A549 (cell line): ENCODE data around the gene CDC45. TPM values are rescaled to one million over a fixed set of nuclear protein-coding genes. Genes with fewer than 3 reads are reported as not detected.

Experiments used
- ATAC-seq, 2 experiments: fragments of 200-7000 bp in 1 of 2; fragments of >200 bp in 1 of 2; cut with Nextera tagmentation in 1 of 2; cut with Tn5 transposase in 1 of 2; 3 replicates each; pipeline versions ENCODE4 v1.8.0 to v1.9.1; 2018 to 2020; ENCODE audit warnings: mild to moderate bottlenecking in 1 of 2, moderate library complexity in 1 of 2
- CTCF ChIA-PET: fragments of 300-600 bp; sonication (Branson Sonifier 250); formaldehyde crosslinking; extraction: SDS; loops from one replicate; lab custom pipeline; 2021; ENCODE audit warnings: antibody characterized with exemption, inconsistent platforms; lab: Yijun Ruan, JAX
- POLR2A ChIA-PET: fragments of 350-600 bp; formaldehyde crosslinking; extraction: SDS; loops from one replicate; lab custom pipeline; 2021; ENCODE audit warnings: antibody characterized with exemption, inconsistent platforms; lab: Yijun Ruan, JAX
- DNase-seq, 2 experiments: peaks; one replicate each; pipeline versions ENCODE4 v3.0.0 to v3.0.0-alpha.2; 2011 to 2016; ENCODE audit warnings: low read depth in 1 of 2, low spot score in 1 of 2
- FAIRE-seq: peaks from 2 replicates; lab custom pipeline; 2011; peaks lifted over from hg19 to GRCh38; lab: Jason Lieb, UNC
- H3K27ac ChIP-seq, 2 experiments: fragments of >200 bp; sonication (Bioruptor Twin); formaldehyde crosslinking; 3 replicates each; pipeline ENCODE4 v1.5.1; 2016 to 2017
- H3K4me1 ChIP-seq: fragments of >200 bp; sonication (Bioruptor Twin); formaldehyde crosslinking; 3 replicates; pipeline ENCODE4 v1.6.1; 2016
- H3K4me2 ChIP-seq: fragments of >200 bp; sonication (Bioruptor Twin); formaldehyde crosslinking; 3 replicates; pipeline ENCODE4 v1.6.1; 2016
- H3K4me3 ChIP-seq: fragments of >200 bp; sonication (Bioruptor Twin); formaldehyde crosslinking; 3 replicates; pipeline ENCODE4 v1.5.1; 2016
- H3K9me3 ChIP-seq: fragments of >200 bp; sonication (Bioruptor Twin); formaldehyde crosslinking; 3 replicates; pipeline ENCODE4 v1.6.1; 2016
- BCL3 ChIP-seq: fragments of >200 bp; sonication (Bioruptor Twin); formaldehyde crosslinking; IDR thresholded peaks from 3 replicates; pipeline ENCODE4 v1.6.1; 2016
- FOSL2 ChIP-seq, 2 experiments: fragments of 450-650 bp in 1 of 2; fragments of >200 bp in 1 of 2; sonication (Bioruptor Twin) in 1 of 2; formaldehyde crosslinking; IDR thresholded peaks; 2 replicates each; pipeline versions ENCODE4 v1.5.0 to v1.6.1; 2016 to 2020; ENCODE audit warnings: mild to moderate bottlenecking in 1 of 2, moderate library complexity in 1 of 2
- HEYL ChIP-seq: fragments of 250-450 bp; sonication (Bioruptor Pico); IDR thresholded peaks from 2 replicates; pipeline ENCODE4 v1.8.0; 2021; ENCODE audit warnings: mild to moderate bottlenecking, moderate library complexity
- HOXA7 ChIP-seq: fragments of 250-450 bp; sonication (Bioruptor Pico); IDR thresholded peaks from 2 replicates; pipeline ENCODE4 v1.5.0; 2020; ENCODE audit warnings: mild to moderate bottlenecking, moderate library complexity
- JUN ChIP-seq, 2 experiments: fragments of >200 bp; sonication (Bioruptor Twin); formaldehyde crosslinking; IDR thresholded peaks; 2 replicates in 1 of 2; 3 replicates in 1 of 2; pipeline ENCODE4 v1.6.1; 2016 to 2017
- JUNB ChIP-seq: fragments of >200 bp; sonication (Bioruptor Twin); formaldehyde crosslinking; IDR thresholded peaks from 2 replicates; pipeline ENCODE4 v1.6.1; 2016
- POLR2AphosphoS2 ChIP-seq: conservative IDR thresholded peaks from 2 replicates; pipeline ENCODE4 v1.6.1; 2012; ENCODE audit warnings: low read length, improper control_type of control experiment, inconsistent platforms
- RAD21 ChIP-seq, 2 experiments: fragments of >200 bp in 1 of 2; sonication (Bioruptor Twin) in 1 of 2; formaldehyde crosslinking in 1 of 2; IDR thresholded peaks in 1 of 2; conservative IDR thresholded peaks in 1 of 2; 2 replicates in 1 of 2; 3 replicates in 1 of 2; pipeline ENCODE4 v1.6.1; 2012 to 2018; ENCODE audit warnings: inconsistent platforms in 1 of 2
- RARB ChIP-seq: fragments of 250-450 bp; sonication (Bioruptor Pico); IDR thresholded peaks from 2 replicates; pipeline ENCODE4 v1.8.0; 2021; ENCODE audit warnings: mild to moderate bottlenecking, moderate library complexity
- REST ChIP-seq: fragments of 200-600 bp; sonication (generic); IDR thresholded peaks from 2 replicates; pipeline ENCODE4 v1.6.1; 2016; ENCODE audit warnings: antibody characterized with exemption, mild to moderate bottlenecking, moderate library complexity
- RFX5 ChIP-seq: fragments of 450-650 bp; IDR thresholded peaks from 2 replicates; pipeline ENCODE4 v1.7.1; 2014; ENCODE audit warnings: antibody characterized with exemption, mild to moderate bottlenecking, moderate library complexity
- TFCP2L1 ChIP-seq: fragments of 250-450 bp; sonication (Bioruptor Pico); IDR thresholded peaks from 2 replicates; pipeline ENCODE4 v1.5.0; 2021; ENCODE audit warnings: mild to moderate bottlenecking
- WGBS: methylation state at CpG from one replicate; pipeline ENCODE4 v1.1.6; 2017; ENCODE audit errors: missing lambda C conversion rate; 5-methylcytosine and 5-hydroxymethylcytosine counted together
- polyA plus RNA-seq, 4 experiments: library from polyadenylated mRNA; depleted of rRNA in 3 of 4; stranded (reverse); fragments of >200 nt; fragmentation: RNase III in 1 of 4; extraction: RNeasy Plus Mini Kit Qiagen cat#74134 plus additional on column Dnase treatment in 1 of 4; gene quantifications; 2 replicates in 3 of 4; 3 replicates in 1 of 4; pipeline ENCODE4 v1.2.3, GENCODE V29; 2011 to 2017
- TF ChIP-seq, protein P1 (sequence below): fragments of 250-450 bp; sonication (Bioruptor Pico); IDR thresholded peaks from 2 replicates; pipeline ENCODE4 v1.5.0; 2020; ENCODE audit warnings: low read depth, mild to moderate bottlenecking, moderate library complexity

Gene CDC45
- polyA plus RNA-seq, 2 of the 4 experiments (the other 2 are of a cell fraction), result 47.2 to 51.6 TPM

DNA sequence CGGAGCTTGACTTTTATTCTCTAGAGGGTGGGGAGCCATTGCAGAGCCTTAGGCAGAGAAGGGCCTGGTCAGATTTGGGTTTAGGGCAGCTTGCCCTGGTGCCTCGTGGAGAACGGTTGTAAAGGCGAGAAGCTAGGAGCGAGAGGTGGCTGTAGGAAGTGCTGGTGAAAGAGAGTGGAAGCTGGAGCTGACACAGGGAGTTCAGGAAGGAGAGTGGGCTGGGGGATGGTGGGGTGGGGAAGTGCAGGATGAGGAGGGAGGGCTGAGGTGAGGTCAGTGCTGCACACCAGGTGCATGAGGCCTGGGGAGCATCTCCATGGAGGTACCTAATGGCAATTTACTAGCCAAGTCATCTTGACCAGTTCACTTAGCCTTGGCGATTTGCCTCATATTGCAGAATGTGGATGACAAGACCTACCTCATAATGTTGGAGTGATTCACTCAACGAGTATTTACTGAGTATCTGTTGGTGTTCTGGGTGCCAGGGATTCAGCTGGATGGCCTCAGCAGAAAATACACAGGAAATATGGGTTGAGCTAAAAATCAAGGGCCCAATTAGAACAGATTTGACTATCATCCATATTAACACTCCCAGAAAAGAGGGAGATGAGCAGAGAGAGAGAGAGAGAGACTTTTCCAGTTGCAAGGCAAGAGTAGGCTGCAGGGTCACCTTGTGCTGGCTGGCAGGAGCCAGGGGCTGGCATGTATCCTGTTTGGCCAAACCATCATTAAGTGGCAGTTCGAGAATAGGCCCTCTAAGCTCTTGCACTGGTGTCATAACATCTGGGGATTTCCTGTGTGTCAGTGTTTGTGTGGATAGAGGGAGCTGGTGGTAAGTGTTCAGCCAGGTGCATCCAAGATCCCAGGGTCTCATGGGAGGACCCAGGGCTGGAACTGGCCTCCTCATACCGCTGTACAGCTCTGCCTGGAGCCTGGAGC, 88.9 kb downstream of the CDC45 start (continued):
- TF ChIP-seq REST, result no peak
- TF ChIP-seq HEYL (CRISPR knock-in tag), result no peak
- TF ChIP-seq FOSL2 (IDR thresholded peaks at IDR 0.05), result no peak
- no peak for TF ChIP-seq FOSL2 (CRISPR knock-in tag; IDR thresholded peaks at IDR 0.05)

GRCh38 chr22:19569276-19569640, 89.5 kb downstream of the CDC45 start:
- no peak for FAIRE-seq
- Histone ChIP-seq H3K4me2 (peak overlapping the region; percentile 28; the same call in 1 of the 3 replicates), H3K9me3 (no peaks in the 10 kb centered on the region), H3K27ac (no peak overlapping the region), H3K4me3 (no peak overlapping the region), H3K4me1 (peaks cover 8% of the 10 kb centered on the region; the same call in 2 of the 3 replicates)
- no peak for DNase-seq
- ChIA-PET POLR2A (interaction anchor here (0.7 kb wide), 1 partner anchor 30 kb away, joined by 3 read pairs; no protein-coding TSS in a partner anchor), CTCF (interaction anchor here (0.9 to 1.2 kb wide), 3 partner anchors 60 to 63 kb away, joined by 3 read pairs; no protein-coding TSS in a partner anchor)
- no peak for ATAC-seq
- TF ChIP-seq RAD21 (conservative IDR thresholded peaks at IDR 0.05 in 1 of 2, IDR thresholded peaks at IDR 0.05 in 1 of 2) (no peak), JUN (IDR thresholded peaks at IDR 0.05) (no peak), POLR2AphosphoS2 (no peak), TFCP2L1 (CRISPR knock-in tag) (no peak), BCL3 (no peak)
- TF ChIP-seq, protein P1, sequence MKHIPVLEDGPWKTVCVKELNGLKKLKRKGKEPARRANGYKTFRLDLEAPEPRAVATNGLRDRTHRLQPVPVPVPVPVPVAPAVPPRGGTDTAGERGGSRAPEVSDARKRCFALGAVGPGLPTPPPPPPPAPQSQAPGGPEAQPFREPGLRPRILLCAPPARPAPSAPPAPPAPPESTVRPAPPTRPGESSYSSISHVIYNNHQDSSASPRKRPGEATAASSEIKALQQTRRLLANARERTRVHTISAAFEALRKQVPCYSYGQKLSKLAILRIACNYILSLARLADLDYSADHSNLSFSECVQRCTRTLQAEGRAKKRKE (CRISPR knock-in tag), result no peak
- WGBS, result 63% methylated on average over 1 of the region's 1 CpG

GRCh38 chr22:19569976-19570375, 90.3 kb downstream of the CDC45 start:
- FAIRE-seq (no peak), ATAC-seq (no peak), DNase-seq (no peak)
- ChIA-PET CTCF (interaction anchor here (0.9 kb wide), 1 partner anchor 60 kb away, joined by 3 read pairs; no protein-coding TSS in a partner anchor), POLR2A (no interaction called here)
- Histone ChIP-seq H3K4me3 (no peak overlapping the region), H3K4me1 (peaks cover 8% of the 10 kb centered on the region; the same call in 2 of the 3 replicates), H3K9me3 (no peaks in the 10 kb centered on the region), H3K4me2 (no peak overlapping the region), H3K27ac (no peak overlapping the region)
- 54% methylated on average over 2 of the region's 2 CpGs for WGBS
- TF ChIP-seq RAD21 (conservative IDR thresholded peaks at IDR 0.05 in 1 of 2, IDR thresholded peaks at IDR 0.05 in 1 of 2) (no peak), HOXA7 (CRISPR knock-in tag) (no peak), JUNB (no peak), RFX5 (no peak), RARB (CRISPR knock-in tag) (no peak)

Other genes with a start within 250 kb of the CDC45 start
- 8.6 and 13.0 TPM in 2 replicates for gene CLTCL1, start 188.2 kb upstream of the CDC45 start, polyA plus RNA-seq (2011; rRNA removed)
- 10.6 to 12.0 TPM (median 11.6 TPM) in 3 replicates for gene CLTCL1, start 188.2 kb upstream of the CDC45 start, polyA plus RNA-seq (2017; fragmentation: RNase III; extraction: RNeasy Plus Mini Kit Qiagen cat#74134 plus additional on column Dnase treatment)
- gene HIRA, start 48.2 kb upstream of the CDC45 start, polyA plus RNA-seq (2011; rRNA removed), result 12.3 and 14.4 TPM in 2 replicates
- 15.9 to 16.6 TPM (median 15.9 TPM) in 3 replicates for gene HIRA, start 48.2 kb upstream of the CDC45 start, polyA plus RNA-seq (2017; fragmentation: RNase III; extraction: RNeasy Plus Mini Kit Qiagen cat#74134 plus additional on column Dnase treatment)
- gene MRPL40, start 47.4 kb upstream of the CDC45 start, polyA plus RNA-seq (2011; rRNA removed), result 43.3 and 45.7 TPM in 2 replicates
- gene MRPL40, start 47.4 kb upstream of the CDC45 start, polyA plus RNA-seq (2017; fragmentation: RNase III; extraction: RNeasy Plus Mini Kit Qiagen cat#74134 plus additional on column Dnase treatment), result 32.1 to 35.1 TPM (median 34.0 TPM) in 3 replicates
- 19.5 and 20.7 TPM in 2 replicates for gene C22orf39, start 32.2 kb upstream of the CDC45 start, polyA plus RNA-seq (2011; rRNA removed)
- gene C22orf39, start 32.2 kb upstream of the CDC45 start, polyA plus RNA-seq (2017; fragmentation: RNase III; extraction: RNeasy Plus Mini Kit Qiagen cat#74134 plus additional on column Dnase treatment), result 19.4 to 20.2 TPM (median 19.5 TPM) in 3 replicates
- gene UFD1, start 727 bp upstream of the CDC45 start, polyA plus RNA-seq (2011; rRNA removed), result 96.1 and 117 TPM in 2 replicates
- 94.4 to 109 TPM (median 95.4 TPM) in 3 replicates for gene UFD1, start 727 bp upstream of the CDC45 start, polyA plus RNA-seq (2017; fragmentation: RNase III; extraction: RNeasy Plus Mini Kit Qiagen cat#74134 plus additional on column Dnase treatment)
- not detected in 2 replicates for gene CLDN5, start 44.5 kb downstream of the CDC45 start, polyA plus RNA-seq (2011; rRNA removed)
- not detected in 3 replicates for gene CLDN5, start 44.5 kb downstream of the CDC45 start, polyA plus RNA-seq (2017; fragmentation: RNase III; extraction: RNeasy Plus Mini Kit Qiagen cat#74134 plus additional on column Dnase treatment)
- gene SEPTIN5, start 234.6 kb downstream of the CDC45 start, polyA plus RNA-seq (2011; rRNA removed), result 4.6 and 5.7 TPM in 2 replicates
- gene SEPTIN5, start 234.6 kb downstream of the CDC45 start, polyA plus RNA-seq (2017; fragmentation: RNase III; extraction: RNeasy Plus Mini Kit Qiagen cat#74134 plus additional on column Dnase treatment), result 10.8 to 13.9 TPM (median 12.6 TPM) in 3 replicates
- gene GP1BB, start 243.6 kb downstream of the CDC45 start, polyA plus RNA-seq (2011; rRNA removed), result 0.06 and 0.25 TPM in 2 replicates
- gene GP1BB, start 243.6 kb downstream of the CDC45 start, polyA plus RNA-seq (2017; fragmentation: RNase III; extraction: RNeasy Plus Mini Kit Qiagen cat#74134 plus additional on column Dnase treatment), result 0.48 to 1.1 TPM (median 0.63 TPM) in 3 replicates